ENCODE measurements around the gene HP. TPM values are rescaled to one million over a fixed set of nuclear protein-coding genes. Genes with fewer than 3 reads are reported as not detected.

The HP gene
- total and polyA plus RNA-seq, 2 of the 13 experiments (the other 11 are each of a cell fraction or from before 2014, with no cell fraction given) = 387 to 524 TPM

DNA sequence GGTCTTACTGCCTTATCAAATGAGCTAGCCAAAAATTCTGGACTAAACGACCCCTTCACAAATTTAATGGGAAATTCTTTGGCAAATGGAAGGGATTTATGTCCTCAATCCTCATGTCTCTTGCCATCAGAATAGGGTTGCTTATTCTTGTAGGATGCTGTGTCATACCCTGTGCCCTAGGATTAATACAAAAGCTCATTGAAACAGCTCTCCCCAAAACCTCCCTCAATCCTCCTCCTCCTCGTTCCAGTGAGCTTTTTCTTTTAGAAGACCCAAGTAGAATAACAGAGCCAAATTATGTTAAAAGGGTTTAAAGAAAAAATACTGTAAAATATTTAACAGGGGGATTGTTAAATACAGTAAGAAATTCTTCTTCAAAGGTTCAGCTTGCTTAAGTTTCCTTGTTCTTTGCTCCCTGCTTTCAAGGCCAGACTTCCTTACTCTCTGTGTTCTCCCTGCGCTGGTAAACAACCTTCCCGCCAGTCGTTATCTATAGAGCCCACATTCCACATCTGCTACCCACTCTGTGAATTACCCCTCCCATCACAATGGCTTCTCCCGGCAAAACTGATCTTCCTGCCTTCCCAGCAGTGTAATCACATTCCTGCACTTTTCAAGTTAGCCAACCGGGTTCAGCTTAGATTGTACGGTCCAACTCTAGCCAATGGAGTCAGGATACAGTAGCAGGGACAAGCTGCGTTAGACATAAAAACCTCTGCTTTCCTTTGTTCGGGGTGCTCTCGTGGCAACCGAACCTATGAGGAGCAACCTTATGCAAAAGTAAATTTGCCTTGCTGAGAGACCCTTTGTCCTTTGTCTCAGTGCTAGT, 18.4 kb downstream of the HP start (continued):
- TF ChIP-seq, protein P1, sequence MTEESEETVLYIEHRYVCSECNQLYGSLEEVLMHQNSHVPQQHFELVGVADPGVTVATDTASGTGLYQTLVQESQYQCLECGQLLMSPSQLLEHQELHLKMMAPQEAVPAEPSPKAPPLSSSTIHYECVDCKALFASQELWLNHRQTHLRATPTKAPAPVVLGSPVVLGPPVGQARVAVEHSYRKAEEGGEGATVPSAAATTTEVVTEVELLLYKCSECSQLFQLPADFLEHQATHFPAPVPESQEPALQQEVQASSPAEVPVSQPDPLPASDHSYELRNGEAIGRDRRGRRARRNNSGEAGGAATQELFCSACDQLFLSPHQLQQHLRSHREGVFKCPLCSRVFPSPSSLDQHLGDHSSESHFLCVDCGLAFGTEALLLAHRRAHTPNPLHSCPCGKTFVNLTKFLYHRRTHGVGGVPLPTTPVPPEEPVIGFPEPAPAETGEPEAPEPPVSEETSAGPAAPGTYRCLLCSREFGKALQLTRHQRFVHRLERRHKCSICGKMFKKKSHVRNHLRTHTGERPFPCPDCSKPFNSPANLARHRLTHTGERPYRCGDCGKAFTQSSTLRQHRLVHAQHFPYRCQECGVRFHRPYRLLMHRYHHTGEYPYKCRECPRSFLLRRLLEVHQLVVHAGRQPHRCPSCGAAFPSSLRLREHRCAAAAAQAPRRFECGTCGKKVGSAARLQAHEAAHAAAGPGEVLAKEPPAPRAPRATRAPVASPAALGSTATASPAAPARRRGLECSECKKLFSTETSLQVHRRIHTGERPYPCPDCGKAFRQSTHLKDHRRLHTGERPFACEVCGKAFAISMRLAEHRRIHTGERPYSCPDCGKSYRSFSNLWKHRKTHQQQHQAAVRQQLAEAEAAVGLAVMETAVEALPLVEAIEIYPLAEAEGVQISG (CRISPR knock-in tag; IDR thresholded peaks at IDR 0.05) = peak; percentile 84
- TF ChIP-seq HNRNPUL1 (IDR thresholded peaks at IDR 0.05; ENCODE audit: low read depth, low read length) = no peak
- TF ChIP-seq ZNF160 (CRISPR knock-in tag; IDR thresholded peaks at IDR 0.05) = no peak
- TF ChIP-seq NCOA5 (CRISPR knock-in tag; IDR thresholded peaks at IDR 0.05) = no peak
- TF ChIP-seq TMF1 (CRISPR knock-in tag; IDR thresholded peaks at IDR 0.05; ENCODE audit: low read depth) = no peak
- TF ChIP-seq CEBPB (IDR thresholded peaks at IDR 0.05; ENCODE audit: borderline replicate concordance, low read depth, low read length) = no peak
- TF ChIP-seq TBX2 (CRISPR knock-in tag; IDR thresholded peaks at IDR 0.05; ENCODE audit: borderline replicate concordance) = peak; percentile 57
- no peak for TF ChIP-seq MLLT10 (CRISPR knock-in tag; IDR thresholded peaks at IDR 0.05)
- TF ChIP-seq ZSCAN25 (CRISPR knock-in tag; IDR thresholded peaks at IDR 0.05) = no peak; the same call in 1 of the 2 replicates
- TF ChIP-seq, protein P2, sequence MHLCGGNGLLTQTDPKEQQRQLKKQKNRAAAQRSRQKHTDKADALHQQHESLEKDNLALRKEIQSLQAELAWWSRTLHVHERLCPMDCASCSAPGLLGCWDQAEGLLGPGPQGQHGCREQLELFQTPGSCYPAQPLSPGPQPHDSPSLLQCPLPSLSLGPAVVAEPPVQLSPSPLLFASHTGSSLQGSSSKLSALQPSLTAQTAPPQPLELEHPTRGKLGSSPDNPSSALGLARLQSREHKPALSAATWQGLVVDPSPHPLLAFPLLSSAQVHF (CRISPR knock-in tag; IDR thresholded peaks at IDR 0.05) = no peak
- TF ChIP-seq, protein P3, sequence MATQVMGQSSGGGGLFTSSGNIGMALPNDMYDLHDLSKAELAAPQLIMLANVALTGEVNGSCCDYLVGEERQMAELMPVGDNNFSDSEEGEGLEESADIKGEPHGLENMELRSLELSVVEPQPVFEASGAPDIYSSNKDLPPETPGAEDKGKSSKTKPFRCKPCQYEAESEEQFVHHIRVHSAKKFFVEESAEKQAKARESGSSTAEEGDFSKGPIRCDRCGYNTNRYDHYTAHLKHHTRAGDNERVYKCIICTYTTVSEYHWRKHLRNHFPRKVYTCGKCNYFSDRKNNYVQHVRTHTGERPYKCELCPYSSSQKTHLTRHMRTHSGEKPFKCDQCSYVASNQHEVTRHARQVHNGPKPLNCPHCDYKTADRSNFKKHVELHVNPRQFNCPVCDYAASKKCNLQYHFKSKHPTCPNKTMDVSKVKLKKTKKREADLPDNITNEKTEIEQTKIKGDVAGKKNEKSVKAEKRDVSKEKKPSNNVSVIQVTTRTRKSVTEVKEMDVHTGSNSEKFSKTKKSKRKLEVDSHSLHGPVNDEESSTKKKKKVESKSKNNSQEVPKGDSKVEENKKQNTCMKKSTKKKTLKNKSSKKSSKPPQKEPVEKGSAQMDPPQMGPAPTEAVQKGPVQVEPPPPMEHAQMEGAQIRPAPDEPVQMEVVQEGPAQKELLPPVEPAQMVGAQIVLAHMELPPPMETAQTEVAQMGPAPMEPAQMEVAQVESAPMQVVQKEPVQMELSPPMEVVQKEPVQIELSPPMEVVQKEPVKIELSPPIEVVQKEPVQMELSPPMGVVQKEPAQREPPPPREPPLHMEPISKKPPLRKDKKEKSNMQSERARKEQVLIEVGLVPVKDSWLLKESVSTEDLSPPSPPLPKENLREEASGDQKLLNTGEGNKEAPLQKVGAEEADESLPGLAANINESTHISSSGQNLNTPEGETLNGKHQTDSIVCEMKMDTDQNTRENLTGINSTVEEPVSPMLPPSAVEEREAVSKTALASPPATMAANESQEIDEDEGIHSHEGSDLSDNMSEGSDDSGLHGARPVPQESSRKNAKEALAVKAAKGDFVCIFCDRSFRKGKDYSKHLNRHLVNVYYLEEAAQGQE (IDR thresholded peaks at IDR 0.05; ENCODE audit: borderline replicate concordance in 1 of 2, low read depth in 1 of 2, low read length in 2 of 2) = 0 out of 4 replicates have a peak, but pooled peaks of 1 of the 2 experiments have one; percentile 26
- no peak for TF ChIP-seq ARHGAP35 (CRISPR knock-in tag; IDR thresholded peaks at IDR 0.05; ENCODE audit: borderline replicate concordance)
- TF ChIP-seq, protein P4, sequence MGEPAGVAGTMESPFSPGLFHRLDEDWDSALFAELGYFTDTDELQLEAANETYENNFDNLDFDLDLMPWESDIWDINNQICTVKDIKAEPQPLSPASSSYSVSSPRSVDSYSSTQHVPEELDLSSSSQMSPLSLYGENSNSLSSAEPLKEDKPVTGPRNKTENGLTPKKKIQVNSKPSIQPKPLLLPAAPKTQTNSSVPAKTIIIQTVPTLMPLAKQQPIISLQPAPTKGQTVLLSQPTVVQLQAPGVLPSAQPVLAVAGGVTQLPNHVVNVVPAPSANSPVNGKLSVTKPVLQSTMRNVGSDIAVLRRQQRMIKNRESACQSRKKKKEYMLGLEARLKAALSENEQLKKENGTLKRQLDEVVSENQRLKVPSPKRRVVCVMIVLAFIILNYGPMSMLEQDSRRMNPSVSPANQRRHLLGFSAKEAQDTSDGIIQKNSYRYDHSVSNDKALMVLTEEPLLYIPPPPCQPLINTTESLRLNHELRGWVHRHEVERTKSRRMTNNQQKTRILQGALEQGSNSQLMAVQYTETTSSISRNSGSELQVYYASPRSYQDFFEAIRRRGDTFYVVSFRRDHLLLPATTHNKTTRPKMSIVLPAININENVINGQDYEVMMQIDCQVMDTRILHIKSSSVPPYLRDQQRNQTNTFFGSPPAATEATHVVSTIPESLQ (CRISPR knock-in tag; conservative IDR thresholded peaks at IDR 0.05) = no peak
- TF ChIP-seq HOXA5 (CRISPR knock-in tag; IDR thresholded peaks at IDR 0.05) = no peak
- TF ChIP-seq SMARCE1 (IDR thresholded peaks at IDR 0.05; ENCODE audit: borderline replicate concordance) = no peak
- TF ChIP-seq, protein P5, sequence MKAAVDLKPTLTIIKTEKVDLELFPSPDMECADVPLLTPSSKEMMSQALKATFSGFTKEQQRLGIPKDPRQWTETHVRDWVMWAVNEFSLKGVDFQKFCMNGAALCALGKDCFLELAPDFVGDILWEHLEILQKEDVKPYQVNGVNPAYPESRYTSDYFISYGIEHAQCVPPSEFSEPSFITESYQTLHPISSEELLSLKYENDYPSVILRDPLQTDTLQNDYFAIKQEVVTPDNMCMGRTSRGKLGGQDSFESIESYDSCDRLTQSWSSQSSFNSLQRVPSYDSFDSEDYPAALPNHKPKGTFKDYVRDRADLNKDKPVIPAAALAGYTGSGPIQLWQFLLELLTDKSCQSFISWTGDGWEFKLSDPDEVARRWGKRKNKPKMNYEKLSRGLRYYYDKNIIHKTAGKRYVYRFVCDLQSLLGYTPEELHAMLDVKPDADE (CRISPR knock-in tag; IDR thresholded peaks at IDR 0.05) = no peak
- no peak for TF ChIP-seq SRSF1 (optimal IDR thresholded peaks at IDR 0.05; ENCODE audit: low read depth, low read length)
- no peak for TF ChIP-seq REXO4 (CRISPR knock-in tag; IDR thresholded peaks at IDR 0.05; ENCODE audit: borderline replicate concordance)

Measured in HepG2 (cell line).